ENCODE results near the gene MYO3A.
"Not testable (repeated sequence)": the region's sequence is repeated elsewhere in the genome, so short reads cannot be mapped to it uniquely, and the experiment has no call there.

Gene MYO3A

GRCh38 chr10:25978771-25979170 is 44.7 kb downstream of the MYO3A start:
- peak; percentile 27 for FAIRE-seq

- no peak for FAIRE-seq
These were observed 48.1 kb downstream of the MYO3A start for GRCh38 chr10:25982107-25982506.

GRCh38 chr10:25988583-25988982 is 54.6 kb downstream of the MYO3A start:
- no peak for FAIRE-seq

- no peak for FAIRE-seq
These were observed 55.9 kb downstream of the MYO3A start for GRCh38 chr10:25989951-25990350.

GRCh38 chr10:25999295-25999981 is 65.4 kb downstream of the MYO3A start:
- no peak for FAIRE-seq

- no peak for FAIRE-seq
These were observed 66.9 kb downstream of the MYO3A start for GRCh38 chr10:26000971-26001370.

GRCh38 chr10:26002466-26002865 is 68.4 kb downstream of the MYO3A start:
- not testable (repeated sequence) for FAIRE-seq

GRCh38 chr10:26015092-26015491 is 81.1 kb downstream of the MYO3A start:
- peak; percentile 24 for FAIRE-seq

GRCh38 chr10:26022831-26023230 is 88.8 kb downstream of the MYO3A start:
- peak; percentile 72 for FAIRE-seq

- no peak for FAIRE-seq
These were observed 90.3 kb downstream of the MYO3A start for GRCh38 chr10:26024303-26024702.

GRCh38 chr10:26025523-26025922 is 91.5 kb downstream of the MYO3A start:
- FAIRE-seq = no peak

GRCh38 chr10:26029858-26030257 is 95.8 kb downstream of the MYO3A start:
- no peak for FAIRE-seq

GRCh38 chr10:26031300-26031699 is 97.3 kb downstream of the MYO3A start:
- FAIRE-seq = no peak

GRCh38 chr10:26043469-26043868 is 109.4 kb downstream of the MYO3A start:
- no peak for FAIRE-seq

- FAIRE-seq = no peak
These were observed 110.2 kb downstream of the MYO3A start for GRCh38 chr10:26044141-26044749.

GRCh38 chr10:26046073-26046700 is 112.2 kb downstream of the MYO3A start:
- FAIRE-seq = peak; percentile 98

GRCh38 chr10:26048756-26049155 is 114.7 kb downstream of the MYO3A start:
- no peak for FAIRE-seq

- no peak for FAIRE-seq
These were observed 118.3 kb downstream of the MYO3A start for GRCh38 chr10:26052326-26052725.

GRCh38 chr10:26057466-26057865 is 123.4 kb downstream of the MYO3A start:
- no peak for FAIRE-seq

- FAIRE-seq = no peak
These were observed 130.1 kb downstream of the MYO3A start for GRCh38 chr10:26064106-26064505.

- FAIRE-seq = no peak
These were observed 133.7 kb downstream of the MYO3A start for GRCh38 chr10:26067680-26068079.

- not testable (repeated sequence) for FAIRE-seq
These were observed 146.9 kb downstream of the MYO3A start for GRCh38 chr10:26080971-26081370.

GRCh38 chr10:26081459-26081858 is 147.4 kb downstream of the MYO3A start:
- FAIRE-seq = no peak

- no peak for FAIRE-seq
These were observed 151.5 kb downstream of the MYO3A start for GRCh38 chr10:26085549-26085948.

Measured in islet of Langerhans (tissue), 1 donor.